HG03097 (cell line): ENCODE data around the gene FLT4.

Experiments used
- ATAC-seq: cut with Tn5 transposase; IDR thresholded peaks from one replicate; pipeline ENCODE4 v1.9.1; 2021; ENCODE audit not compliant: unreplicated experiment, low FRiP score

Gene FLT4

DNA sequence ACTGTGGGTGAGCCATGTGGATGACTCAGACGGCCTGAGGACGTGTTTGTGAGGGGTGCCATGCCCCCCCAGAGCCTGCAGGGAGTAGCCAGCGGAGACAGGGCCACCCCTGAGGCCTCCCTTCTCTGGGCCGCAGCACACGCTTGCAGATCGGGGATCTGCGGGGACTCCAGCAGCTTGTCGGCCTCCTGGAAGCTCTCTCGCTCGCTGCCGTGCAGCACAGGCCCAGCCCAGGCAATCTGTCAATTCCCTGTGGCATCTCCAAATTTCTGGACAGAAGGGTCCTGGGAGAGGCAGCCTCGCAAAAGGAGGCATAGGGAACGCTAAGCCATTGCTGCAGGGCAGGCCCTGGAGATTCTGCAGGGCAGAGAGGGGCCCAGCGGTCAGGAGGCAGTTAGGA lies 21.2 kb downstream of the FLT4 start:
- no peak for ATAC-seq

DNA sequence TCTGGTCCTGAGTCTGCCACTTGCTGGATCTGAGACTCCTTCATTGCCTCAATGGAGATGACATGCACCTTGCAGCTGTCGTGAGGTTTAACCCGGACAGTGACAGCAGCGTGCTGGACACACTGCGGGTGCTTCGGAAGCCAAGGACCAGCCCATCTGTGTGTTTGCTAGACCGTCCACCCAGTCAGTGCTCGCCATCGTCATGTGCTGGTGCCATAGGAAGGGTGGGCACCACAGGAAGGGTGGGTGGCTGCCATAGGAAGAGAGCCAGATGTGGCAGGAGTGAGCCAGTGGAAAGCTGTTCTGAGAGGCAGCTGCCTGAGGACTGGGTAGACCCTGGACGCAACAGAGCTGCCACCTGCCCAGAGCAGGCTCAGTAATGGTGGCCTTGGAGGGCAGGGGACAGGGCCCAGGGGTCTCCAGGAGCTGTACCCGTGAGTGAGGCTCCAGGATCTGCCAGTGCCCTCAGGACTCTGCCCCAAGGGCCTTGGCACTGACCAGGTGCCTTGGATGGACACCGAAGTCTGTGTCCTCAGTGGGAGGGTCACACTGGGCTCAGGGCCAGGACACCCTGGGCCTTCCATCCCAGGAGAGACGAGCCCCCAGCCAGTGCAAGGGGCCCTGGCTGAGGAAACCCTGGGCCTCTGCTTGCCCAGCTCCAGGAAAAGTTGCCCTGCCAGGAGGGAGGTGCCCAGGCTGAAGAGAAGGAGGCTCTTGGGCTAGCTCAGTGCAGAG lies 21.8 kb downstream of the FLT4 start:
- ATAC-seq: no peak

DNA sequence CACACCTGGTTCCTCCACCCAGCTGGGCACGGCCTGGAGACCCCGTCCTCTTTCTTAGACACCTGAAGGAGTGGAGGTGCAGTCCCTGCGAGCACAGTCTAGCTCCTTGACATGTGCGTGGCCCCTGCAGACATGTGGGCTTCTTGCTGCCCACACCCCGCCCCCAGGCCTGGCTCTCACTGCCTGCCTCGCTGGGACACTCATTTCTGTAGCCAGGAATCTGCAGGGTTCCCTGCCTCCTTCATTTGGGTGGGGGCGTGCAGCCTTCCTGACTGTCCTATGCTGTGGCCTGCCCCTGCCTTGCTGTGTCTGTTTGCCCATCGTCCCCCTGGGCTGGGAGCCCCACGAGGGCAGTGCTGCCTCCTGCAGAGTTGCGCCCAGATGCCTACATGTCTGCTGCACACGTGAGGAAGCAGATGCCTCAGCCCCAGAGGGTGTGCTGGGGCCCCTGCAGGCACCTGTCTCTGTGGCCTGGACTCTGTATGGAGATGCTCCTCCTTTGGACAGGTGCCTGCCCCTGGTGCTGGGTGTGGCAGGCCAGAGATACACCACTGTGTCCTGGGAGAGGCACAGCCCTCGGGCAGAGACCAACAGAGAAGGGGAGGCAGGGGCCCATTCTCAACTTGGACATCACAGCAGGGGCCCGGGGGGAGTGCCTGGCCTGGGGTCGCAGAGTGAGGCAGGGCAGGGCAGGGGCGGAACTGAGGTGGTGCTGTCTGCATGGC lies 22.6 kb downstream of the FLT4 start:
- no peak for ATAC-seq

DNA sequence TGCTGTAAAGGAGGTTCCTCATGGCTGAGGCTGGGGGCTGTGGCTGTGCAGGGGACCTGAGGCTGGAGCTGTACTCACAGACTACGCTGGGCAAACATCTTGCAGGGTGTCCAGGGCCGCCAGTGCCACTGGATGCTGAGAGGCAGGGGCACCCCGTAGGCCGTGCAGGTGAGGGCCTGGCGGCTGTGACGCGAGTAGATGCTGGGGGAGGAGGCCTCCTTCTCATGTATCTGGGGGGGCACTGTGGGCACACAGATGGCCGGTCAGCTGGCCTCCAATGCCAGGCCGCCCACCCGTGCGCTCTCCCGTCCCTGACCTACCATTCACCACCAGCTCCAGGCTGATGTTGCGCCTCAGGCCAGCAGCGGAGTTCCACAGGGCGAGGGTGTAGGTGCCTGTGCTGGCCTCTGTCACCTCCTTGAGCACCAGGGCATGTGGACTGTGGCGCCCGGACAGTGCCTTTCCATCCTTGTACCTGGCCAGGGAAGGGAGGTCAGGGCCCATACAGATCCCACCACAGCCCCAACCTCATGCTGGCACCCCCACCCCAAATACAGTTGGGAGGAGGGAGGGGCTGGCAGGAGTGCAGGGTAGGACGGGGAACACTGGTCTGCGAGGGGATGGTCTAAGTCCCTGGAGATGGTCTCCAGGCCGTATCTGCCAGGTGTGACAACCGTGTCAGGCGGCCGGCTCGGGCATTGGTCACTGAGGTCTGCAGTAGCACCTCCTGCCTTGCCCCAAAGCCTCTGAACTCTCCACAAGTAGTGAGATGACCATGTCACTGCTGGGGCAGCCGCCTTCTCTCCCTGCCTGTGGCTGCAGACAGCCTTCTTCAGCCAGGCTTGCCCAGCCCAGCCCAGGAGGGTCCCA lies 23.4 kb downstream of the FLT4 start:
- no peak for ATAC-seq

DNA sequence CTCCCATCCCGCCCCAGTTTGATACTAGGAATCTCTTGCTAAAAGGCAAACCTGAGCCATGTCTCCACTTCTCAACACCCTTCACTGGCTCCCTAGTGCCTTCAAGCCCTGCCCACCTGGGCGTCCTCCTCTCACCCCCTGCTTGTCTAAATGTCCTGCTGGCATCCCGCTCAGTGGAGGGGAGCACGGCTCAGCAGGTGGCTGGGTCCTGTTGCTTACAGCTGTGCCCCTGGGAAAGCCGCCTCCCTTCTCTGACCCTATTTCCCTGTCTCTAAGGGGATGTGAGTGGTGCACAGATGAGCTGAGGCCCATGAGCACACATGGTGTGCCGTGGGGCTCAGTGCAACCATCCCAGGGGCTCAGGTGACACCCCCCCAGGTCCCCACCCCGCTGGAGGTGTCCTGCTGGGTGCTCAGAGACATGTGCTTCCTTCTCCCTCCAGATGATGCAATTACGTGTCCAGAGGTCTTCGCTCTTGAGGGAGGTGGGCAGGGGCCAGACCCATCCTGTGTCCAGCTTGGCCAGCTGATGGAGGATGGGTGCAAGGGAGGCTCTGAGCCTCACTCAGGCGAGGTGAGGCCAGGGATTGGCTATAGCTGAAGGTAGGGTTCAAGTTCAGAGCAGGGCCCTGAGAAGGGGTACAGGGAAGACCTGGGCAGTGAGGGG lies 24.1 kb downstream of the FLT4 start:
- no peak for ATAC-seq

DNA sequence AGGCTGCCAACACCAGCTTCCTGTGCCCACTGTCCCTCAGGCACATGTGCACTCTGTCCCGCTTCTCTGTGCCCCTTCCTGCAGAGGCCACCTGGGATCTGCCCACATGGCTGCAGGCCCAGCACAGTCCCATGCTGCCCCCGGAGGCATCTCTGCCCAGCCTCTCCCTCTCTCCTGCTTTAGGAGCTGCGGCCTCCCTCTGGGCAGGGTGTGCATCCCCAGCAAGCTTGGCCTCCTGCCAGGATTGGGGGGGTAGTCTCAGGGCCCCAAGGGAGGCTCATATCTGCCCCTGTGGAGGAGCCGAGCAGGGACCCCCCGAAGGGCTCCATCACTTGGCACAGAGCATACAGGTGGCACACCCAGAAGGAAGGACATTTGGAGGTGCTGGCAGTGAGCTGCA lies 24.8 kb downstream of the FLT4 start:
- no peak for ATAC-seq

DNA sequence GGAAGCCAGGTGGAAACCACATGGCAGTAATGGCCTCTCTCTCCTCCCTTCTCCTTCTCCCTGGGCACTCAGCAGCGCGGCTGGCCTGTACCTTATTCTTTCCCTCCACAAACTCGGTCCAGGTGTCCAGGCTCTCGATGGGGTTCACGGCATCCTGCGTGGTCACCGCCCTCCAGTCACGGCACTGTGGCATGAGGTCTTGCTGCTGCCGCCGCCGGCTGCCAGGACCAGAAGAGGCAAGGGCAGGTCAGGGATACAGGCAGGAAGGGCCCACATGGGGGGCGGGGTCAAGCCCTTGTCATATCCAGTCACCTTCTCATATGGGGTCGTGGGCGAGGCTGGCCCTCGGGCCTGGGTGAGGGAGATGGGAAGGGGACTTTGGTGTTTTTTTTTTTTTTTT lies 25.6 kb downstream of the FLT4 start:
- ATAC-seq: no peak

DNA sequence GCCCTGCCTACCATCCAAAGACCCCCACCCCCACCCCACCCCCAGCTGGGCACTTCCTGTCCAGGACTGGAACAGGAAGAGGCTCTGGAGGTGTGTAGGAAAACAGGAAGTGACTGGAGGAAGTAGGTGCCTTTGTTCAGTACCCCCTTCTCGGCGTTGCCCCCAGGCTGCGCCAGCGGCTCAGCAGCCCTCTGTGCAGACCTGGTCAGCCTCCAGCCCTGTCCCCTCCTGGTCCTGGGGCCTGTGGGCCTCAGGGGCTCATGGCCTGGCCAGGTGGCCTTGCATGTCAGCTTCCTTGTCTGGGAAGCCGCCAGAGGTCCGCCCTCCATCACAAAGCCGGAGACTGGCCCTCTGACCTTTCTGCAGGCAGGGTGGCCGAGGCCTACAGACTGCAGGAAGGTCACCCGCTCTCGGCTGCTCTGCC lies 26.0 kb downstream of the FLT4 start:
- ATAC-seq: no peak

DNA sequence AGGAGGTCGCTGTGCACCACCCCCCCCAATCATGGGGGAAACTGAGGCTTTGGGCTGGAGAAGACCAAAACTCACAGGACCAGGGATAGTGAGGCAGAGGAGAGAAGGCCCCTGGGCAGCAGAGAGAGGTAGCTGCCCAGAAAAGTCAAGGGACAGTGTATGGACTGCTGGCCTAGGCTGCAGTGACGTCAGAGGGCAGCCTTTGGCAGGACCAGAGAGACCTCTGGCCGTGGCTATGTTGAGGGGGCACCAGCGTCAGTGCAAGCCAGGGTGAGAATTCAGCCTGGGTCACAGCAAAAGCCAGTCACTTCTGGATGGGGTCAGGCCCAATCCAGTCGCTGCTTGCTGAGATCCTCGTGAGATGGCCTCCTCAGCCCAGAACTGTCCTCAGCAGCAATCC lies 26.5 kb downstream of the FLT4 start:
- no peak for ATAC-seq

DNA sequence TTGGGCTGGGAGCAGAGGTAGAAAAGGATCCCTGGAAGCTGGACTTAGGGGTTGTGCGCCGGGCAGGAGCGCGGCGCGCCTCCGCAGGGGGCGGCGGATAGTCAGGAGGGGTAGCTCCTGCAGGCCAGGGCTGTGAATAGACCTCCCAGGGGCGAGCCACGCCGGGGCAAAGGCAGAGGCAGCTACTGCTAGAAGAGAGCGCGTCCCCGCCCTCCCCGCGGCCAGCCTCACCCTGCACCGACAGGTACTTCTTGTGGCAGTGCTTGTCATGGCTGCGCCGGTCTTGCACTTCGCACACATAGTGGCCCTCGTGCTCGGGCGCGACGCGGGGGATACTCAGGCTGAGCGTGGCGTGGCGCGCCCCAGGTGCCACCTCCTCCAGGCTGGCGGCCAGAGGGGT lies 28.1 kb downstream of the FLT4 start:
- no peak for ATAC-seq

DNA sequence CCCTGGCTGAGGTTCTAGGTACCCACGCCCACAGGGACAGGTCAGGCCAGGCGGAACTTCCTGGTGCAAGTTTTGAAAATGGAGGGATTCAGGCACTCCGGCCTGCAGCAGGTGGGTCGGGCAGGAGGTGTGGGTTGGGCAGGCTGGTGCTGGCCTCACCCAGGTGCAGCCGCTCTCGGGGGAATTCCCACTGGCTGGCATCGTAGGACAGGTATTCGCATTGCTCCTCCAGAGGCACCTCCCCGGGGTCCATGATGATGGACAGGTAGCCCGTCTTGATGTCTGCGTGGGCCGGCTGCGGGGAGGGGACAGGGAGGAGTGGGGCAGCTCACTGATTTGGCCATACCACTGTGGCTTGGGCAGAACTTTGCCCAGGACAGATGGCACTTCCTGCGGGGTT lies 29.4 kb downstream of the FLT4 start:
- no peak for ATAC-seq

DNA sequence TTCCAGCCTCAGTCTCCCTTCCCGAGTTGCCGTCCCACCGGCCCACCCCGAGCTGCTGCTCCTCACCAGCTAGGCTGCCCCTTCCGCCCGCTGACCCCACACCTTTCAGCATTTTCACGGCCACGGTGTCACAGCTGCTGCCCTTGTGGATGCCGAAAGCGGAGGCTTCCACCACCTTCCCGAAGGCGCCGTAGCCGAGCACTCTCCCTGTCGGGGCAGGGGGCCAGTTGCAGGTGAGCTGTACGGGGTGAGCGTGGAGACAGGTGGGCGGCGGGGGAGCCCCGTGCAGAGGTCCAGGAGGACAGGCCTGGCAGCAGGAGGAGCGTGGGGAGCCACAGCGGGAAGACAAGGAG lies 29.9 kb downstream of the FLT4 start:
- no peak for ATAC-seq

DNA sequence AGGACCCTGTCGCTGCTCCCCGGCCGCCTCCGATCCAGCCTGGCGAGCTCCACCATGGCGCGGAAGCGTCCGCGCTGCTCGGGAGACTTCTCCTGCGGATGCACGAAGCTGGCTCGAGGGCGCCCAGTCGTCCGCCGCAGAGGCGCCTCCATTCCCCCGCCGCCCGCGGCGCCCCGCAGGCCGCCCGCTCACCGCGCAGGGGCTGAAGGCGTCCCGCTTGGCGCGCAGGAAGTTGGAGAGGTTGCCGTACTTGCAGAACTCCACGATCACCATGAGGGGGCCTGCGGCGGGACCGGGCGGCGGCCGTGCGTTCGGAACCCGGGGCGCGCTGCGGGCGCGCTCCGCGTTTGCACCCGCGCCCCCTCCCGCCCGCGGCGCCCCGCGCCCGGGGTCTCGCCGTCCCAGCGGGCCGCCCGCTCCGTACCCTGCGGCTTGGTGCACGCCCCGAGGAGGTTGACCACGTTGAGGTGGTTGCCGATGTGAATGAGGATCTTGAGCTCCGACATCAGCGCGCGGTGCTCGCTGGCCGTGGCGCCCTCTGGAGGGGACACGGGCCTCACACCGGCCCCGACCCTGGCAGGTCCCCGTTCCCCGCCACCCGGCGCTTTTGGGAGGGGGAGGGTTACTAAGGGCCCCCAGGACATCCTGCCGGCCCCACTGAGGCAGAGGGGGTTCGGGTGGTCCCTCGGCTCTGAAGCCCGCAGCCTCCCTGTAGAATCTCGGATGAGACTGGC lies 30.4 kb downstream of the FLT4 start:
- no peak for ATAC-seq

DNA sequence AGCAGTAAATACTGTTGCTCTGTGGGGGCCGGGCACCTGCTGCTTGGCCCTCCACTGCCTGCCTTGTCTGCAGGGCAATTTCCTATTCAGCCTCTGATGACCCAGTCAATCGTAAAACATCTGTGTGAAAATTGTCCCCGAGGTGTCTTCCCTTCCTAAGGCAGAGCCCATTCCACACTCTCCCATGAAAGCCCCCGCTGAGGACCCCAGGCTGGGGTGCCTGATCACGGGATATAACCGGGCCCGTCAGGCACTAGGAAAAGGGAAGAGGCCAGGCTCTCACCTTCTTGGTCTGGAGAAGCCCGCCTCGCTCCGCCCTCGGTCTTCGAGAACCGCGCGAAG lies 30.9 kb downstream of the FLT4 start:
- ATAC-seq: no peak

DNA sequence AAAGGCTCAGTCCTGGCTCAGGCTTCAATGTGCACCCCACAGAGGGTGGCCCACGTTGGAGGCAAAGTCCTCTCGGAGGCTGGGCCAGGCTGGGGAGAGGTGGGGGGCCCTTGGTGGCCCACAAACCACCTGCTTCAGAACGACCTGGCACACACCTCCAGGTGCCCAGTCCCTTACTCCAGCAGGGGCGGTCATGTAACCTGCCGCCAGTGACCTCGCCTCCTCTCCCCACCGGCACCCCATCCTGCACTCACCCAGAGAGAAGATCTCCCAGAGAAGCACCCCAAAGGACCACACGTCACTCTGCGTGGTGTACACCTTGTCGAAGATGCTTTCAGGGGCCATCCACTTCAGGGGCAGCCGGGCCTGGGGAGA lies 35.6 kb downstream of the FLT4 start:
- ATAC-seq: no peak

DNA sequence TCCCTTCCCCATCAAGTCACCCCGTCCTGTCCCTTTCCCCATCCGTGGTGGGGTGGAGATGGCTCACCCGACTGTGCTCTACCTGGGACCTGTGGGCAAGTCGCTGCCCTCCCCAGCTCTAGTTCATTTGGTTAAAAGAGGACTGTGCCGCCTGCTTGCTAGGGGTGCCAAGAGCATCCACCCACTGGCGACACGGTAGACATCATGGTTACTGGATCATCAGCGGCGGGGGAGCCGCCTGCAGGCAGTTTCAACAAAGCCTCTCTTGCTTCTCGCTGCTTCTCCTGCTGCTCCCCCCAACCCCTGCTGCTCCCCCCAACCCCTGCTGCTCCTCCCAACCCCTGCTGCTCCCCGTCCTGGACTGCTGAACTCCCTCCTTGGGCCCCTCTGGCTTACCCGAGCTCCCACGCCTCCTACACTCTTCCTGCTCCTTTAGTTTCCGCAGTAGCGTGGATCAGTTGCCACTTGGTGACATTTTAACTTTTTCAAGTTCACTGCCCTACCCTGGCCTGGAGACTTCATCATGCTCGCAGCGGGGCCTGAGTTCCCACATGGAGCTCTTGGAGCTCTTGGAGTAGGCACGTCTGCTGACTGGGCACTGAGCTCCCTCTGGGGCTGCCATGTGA lies 36.1 kb downstream of the FLT4 start:
- ATAC-seq: no peak

DNA sequence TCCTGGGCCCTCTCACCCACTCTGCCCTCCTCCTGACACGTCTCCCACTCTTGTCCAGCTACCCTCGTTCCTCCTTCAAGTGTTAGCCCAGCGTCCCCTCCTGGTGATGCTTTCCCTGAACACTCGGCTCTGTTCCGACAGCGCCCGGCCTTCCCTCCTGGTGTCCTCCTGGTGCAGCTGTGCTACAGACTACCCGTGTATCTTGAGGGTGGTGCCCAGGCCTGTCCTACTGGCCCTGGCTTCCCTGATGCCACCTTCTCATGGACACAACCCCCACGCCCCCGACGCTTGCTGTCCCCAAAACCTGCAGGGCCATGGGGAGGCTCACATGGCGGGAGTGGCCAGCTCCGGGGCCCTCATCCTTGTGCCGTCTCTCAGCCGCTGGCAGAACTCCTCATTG lies 36.7 kb downstream of the FLT4 start:
- no peak for ATAC-seq

DNA sequence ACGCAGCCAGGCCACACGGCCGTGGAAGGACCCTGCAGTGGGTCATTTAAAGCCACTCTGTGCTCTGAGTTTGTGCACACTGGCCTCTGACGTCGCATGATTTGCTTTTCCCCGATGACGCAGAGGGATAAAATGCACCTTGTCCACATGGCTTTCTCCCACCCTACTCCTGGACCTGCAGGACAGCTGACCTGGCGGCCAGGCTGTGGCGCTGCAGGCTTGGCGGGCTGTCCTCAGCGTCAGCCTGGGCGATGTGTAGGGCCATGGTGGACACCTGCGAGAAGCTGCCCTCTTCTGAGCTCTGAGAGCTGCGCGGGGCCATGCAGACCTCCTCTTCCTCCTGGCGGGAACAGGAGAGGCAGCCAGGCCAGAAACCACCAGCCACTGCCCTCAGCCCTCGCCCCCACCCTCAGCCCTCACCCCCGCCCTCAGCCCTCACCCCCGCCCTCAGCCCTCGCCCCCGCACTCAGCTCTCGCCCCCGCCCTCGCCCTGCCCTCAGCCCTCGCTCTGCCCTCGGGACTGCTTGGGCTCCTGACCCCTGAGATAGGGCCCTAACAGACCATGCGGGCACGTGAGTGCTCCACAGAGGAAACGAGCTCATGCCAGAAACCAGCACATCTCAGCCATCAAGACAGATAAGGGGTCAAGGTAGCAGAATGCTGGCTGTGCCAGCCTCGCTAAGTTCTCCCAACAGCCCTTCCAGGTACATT lies 38.1 kb downstream of the FLT4 start:
- no peak for ATAC-seq

DNA sequence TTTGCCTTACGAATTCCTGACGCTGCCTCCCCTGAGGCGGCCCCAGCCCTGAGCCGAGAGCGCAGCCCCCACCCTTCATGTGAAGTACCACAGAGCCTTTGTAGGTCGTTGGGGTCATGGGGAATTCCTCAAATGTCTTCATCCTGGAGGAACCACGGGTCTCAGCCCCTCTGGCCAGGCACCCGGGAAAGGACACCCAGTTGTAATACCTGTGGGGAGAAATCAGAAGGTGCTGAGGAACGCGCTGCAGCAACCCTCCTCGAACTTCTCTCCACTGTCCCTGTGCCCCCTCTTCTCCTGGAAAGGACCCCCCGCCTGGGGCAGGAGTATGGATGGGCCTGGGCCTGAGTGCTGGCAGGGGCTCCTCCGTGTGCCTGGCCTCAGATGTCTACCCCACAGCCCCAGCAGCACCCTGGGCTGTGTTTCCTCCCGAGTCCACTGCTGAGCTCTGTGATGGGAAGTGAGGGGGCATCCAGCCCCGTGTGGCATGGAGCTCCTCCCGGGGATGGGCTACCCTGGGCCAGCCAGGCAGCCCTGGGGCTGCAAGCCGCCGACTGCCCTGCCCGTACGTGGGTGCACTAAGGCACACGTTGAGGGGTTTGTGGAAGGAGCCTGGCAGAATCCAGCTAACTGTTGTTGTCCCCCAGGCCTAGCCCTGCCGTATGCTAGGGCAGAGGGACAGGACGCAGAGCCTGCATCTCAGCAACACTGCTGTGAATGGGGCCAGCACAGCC lies 39.4 kb downstream of the FLT4 start:
- ATAC-seq: no peak
